Mammary epithelial cell (primary cell): ENCODE data around the gene EFNA5.

Experiments used
- CTCF ChIP-seq, 2 donors: IDR thresholded peaks in 1 of 2; conservative IDR thresholded peaks in 1 of 2; 2 replicates each; pipeline ENCODE4 v1.5.1; 2011 to 2012; ENCODE audit warnings: inconsistent platforms in 2 of 2, low read length in 2 of 2, mild to moderate bottlenecking in 2 of 2, control low read depth in 1 of 2, low read depth in 1 of 2; ENCODE audit not compliant: insufficient read depth in 1 of 2; ENCODE audit errors: extremely low read depth in 1 of 2
- EZH2 ChIP-seq: IDR thresholded peaks from 2 replicates; pipeline ENCODE4 v1.6.1; 2012; ENCODE audit warnings: low read length, inconsistent platforms, borderline replicate concordance

- no peak for TF ChIP-seq CTCF (conservative IDR thresholded peaks at IDR 0.05 in 1 of 2, IDR thresholded peaks at IDR 0.05 in 1 of 2; ENCODE audit: extremely low read depth in 1 of 2, insufficient read depth in 1 of 2, low read depth in 1 of 2, low read length in 2 of 2)
- TF ChIP-seq EZH2, result no peak
Observed at GRCh38 chr5:107658528-107658927, 12.2 kb downstream of the EFNA5 start.
